H9 (cell line): Measurements from ENCODE around the gene IFIT5. TPM values are rescaled to one million over a fixed set of nuclear protein-coding genes. Genes with fewer than 3 reads are reported as not detected.

Experiments used
- DNase-seq: peaks from one replicate; pipeline ENCODE4 v3.0.0-alpha.2; 2017
- H2AFZ ChIP-seq: one replicate; pipeline ENCODE4 v1.6.1; 2013; ENCODE audit warnings: mild to moderate bottlenecking, low read length, control low read depth, moderate library complexity
- H2AK5ac ChIP-seq: 2 replicates; pipeline ENCODE4 v1.6.1; 2013; ENCODE audit warnings: low read length, control low read depth, mixed read lengths; ENCODE audit not compliant: insufficient read length
- H2BK120ac ChIP-seq: one replicate; pipeline ENCODE4 v1.6.1; 2013; ENCODE audit warnings: low read depth, mild to moderate bottlenecking, low read length, control low read depth, inconsistent platforms; ENCODE audit not compliant: poor library complexity, severe bottlenecking
- H2BK12ac ChIP-seq: 2 replicates; pipeline ENCODE4 v1.6.1; 2013; ENCODE audit warnings: low read length, control low read depth, mixed read lengths, low read depth; ENCODE audit not compliant: insufficient read length
- H2BK15ac ChIP-seq: 2 replicates; pipeline ENCODE4 v1.6.1; 2013; ENCODE audit warnings: low read depth, low read length, control low read depth
- H2BK20ac ChIP-seq: one replicate; pipeline ENCODE4 v1.6.1; 2013; ENCODE audit warnings: low read depth, mild to moderate bottlenecking, low read length, control low read depth, inconsistent platforms; ENCODE audit not compliant: poor library complexity, severe bottlenecking
- H2BK5ac ChIP-seq: 2 replicates; pipeline ENCODE4 v1.6.1; 2013; ENCODE audit warnings: low read length, control low read depth, mixed read lengths; ENCODE audit not compliant: insufficient read length
- H3K14ac ChIP-seq: 2 replicates; pipeline ENCODE4 v1.6.1; 2013; ENCODE audit warnings: low read length, control low read depth; ENCODE audit not compliant: insufficient read depth
- H3K18ac ChIP-seq: 2 replicates; pipeline ENCODE4 v1.6.1; 2013; ENCODE audit warnings: low read depth, mild to moderate bottlenecking, mixed read lengths, low read length, control low read depth; ENCODE audit not compliant: insufficient read length
- H3K23ac ChIP-seq: 2 replicates; pipeline ENCODE4 v1.6.1; 2013; ENCODE audit warnings: low read length, control low read depth, mixed read lengths, low read depth; ENCODE audit not compliant: insufficient read length
- H3K23me2 ChIP-seq: 2 replicates; pipeline ENCODE4 v1.6.1; 2013; ENCODE audit warnings: low read depth, mild to moderate bottlenecking, mixed read lengths, low read length, control low read depth; ENCODE audit not compliant: insufficient read length, poor library complexity, severe bottlenecking
- H3K27ac ChIP-seq: 2 replicates; pipeline ENCODE4 v1.5.1; 2013; ENCODE audit warnings: low read length, control low read depth, mixed read lengths, low read depth; ENCODE audit not compliant: insufficient read length
- H3K27me3 ChIP-seq: 2 replicates; pipeline ENCODE4 v1.6.1; 2013; ENCODE audit warnings: low read length, control low read depth, inconsistent platforms; ENCODE audit not compliant: insufficient read depth
- H3K4ac ChIP-seq: 2 replicates; pipeline ENCODE4 v1.6.1; 2013; ENCODE audit warnings: low read depth, mild to moderate bottlenecking, control low read depth, inconsistent platforms, low read length, moderate library complexity
- H3K4me1 ChIP-seq: 2 replicates; pipeline ENCODE4 v1.6.1; 2013; ENCODE audit warnings: low read length, control low read depth, inconsistent platforms; ENCODE audit not compliant: insufficient read depth
- H3K4me2 ChIP-seq: 2 replicates; pipeline ENCODE4 v1.6.1; 2013; ENCODE audit warnings: low read length, control low read depth, mixed read lengths; ENCODE audit not compliant: insufficient read length, insufficient read depth
- H3K56ac ChIP-seq: 2 replicates; pipeline ENCODE4 v1.6.1; 2013; ENCODE audit warnings: low read depth, mild to moderate bottlenecking, mixed read lengths, low read length, control low read depth; ENCODE audit not compliant: insufficient read length
- H3K79me1 ChIP-seq: 2 replicates; pipeline ENCODE4 v1.6.1; 2013; ENCODE audit warnings: low read depth, mild to moderate bottlenecking, moderate library complexity, low read length, control low read depth, inconsistent platforms; ENCODE audit not compliant: insufficient read depth, poor library complexity, severe bottlenecking
- H3K79me2 ChIP-seq: 2 replicates; pipeline ENCODE4 v1.6.1; 2013; ENCODE audit warnings: low read length, control low read depth, inconsistent platforms; ENCODE audit not compliant: insufficient read depth
- H3K9ac ChIP-seq: 2 replicates; pipeline ENCODE4 v1.6.1; 2013; ENCODE audit warnings: low read length, control low read depth, mixed read lengths; ENCODE audit not compliant: insufficient read length; ENCODE audit errors: extremely low read depth
- H3K9me3 ChIP-seq: one replicate; pipeline ENCODE4 v1.6.1; 2013; ENCODE audit warnings: low read depth, low read length, inconsistent platforms; ENCODE audit not compliant: control insufficient read depth
- H3T11ph ChIP-seq: one replicate; pipeline ENCODE4 v1.6.1; 2013; ENCODE audit warnings: mild to moderate bottlenecking, low read length, control low read depth, inconsistent platforms
- H4K20me1 ChIP-seq: one replicate; pipeline ENCODE4 v1.6.1; 2013; ENCODE audit not compliant: control insufficient read depth, insufficient read length, insufficient read depth
- H4K5ac ChIP-seq: 2 replicates; pipeline ENCODE4 v1.6.1; 2013; ENCODE audit warnings: low read depth, mild to moderate bottlenecking, mixed read lengths, low read length, control low read depth; ENCODE audit not compliant: insufficient read length
- H4K8ac ChIP-seq: replicated peaks from 2 replicates; pipeline ENCODE4 v1.6.1; 2013; ENCODE audit warnings: low read length, control low read depth, mixed read lengths, low read depth; ENCODE audit not compliant: insufficient read length
- H4K91ac ChIP-seq: 2 replicates; pipeline ENCODE4 v1.6.1; 2013; ENCODE audit warnings: low read depth, mild to moderate bottlenecking, moderate library complexity, mixed read lengths, low read length, control low read depth; ENCODE audit not compliant: insufficient read length
- H3K27ac Mint-ChIP-seq, 3 experiments: 2 replicates in 2 of 3; 3 replicates in 1 of 3; pipeline ENCODE4 v1.8.0; 2020 to 2021; ENCODE audit warnings: mixed read lengths in 3 of 3, mild to moderate bottlenecking in 1 of 3, moderate library complexity in 1 of 3
- H3K27me3 Mint-ChIP-seq: 2 replicates; pipeline ENCODE4 v1.8.0; 2021; ENCODE audit warnings: low read depth, mild to moderate bottlenecking, moderate library complexity, mixed read lengths
- H3K36me3 Mint-ChIP-seq, 3 experiments: 2 replicates in 2 of 3; 3 replicates in 1 of 3; pipeline ENCODE4 v1.8.0; 2020 to 2021; ENCODE audit warnings: low read depth in 3 of 3, mixed read lengths in 3 of 3; ENCODE audit not compliant: insufficient read depth in 1 of 3
- H3K4me1 Mint-ChIP-seq, 2 experiments: 2 replicates each; pipeline ENCODE4 v1.8.0; 2020; ENCODE audit warnings: mixed read lengths in 2 of 2
- H3K4me3 Mint-ChIP-seq, 2 experiments: 2 replicates in 1 of 2; 3 replicates in 1 of 2; pipeline ENCODE4 v1.8.0; 2020 to 2021; ENCODE audit warnings: mild to moderate bottlenecking in 2 of 2, mixed read lengths in 2 of 2, moderate library complexity in 1 of 2
- H3K9me3 Mint-ChIP-seq, 2 experiments: 2 replicates in 1 of 2; 3 replicates in 1 of 2; pipeline ENCODE4 v1.8.0; 2020; ENCODE audit warnings: mild to moderate bottlenecking in 2 of 2, mixed read lengths in 2 of 2, moderate library complexity in 1 of 2
- WGBS: extraction: QIAGEN DNeasy Blood & Tissue Kit; methylation state at CpG from one replicate; pipeline ENCODE4 v1.1.7; 2013; ENCODE audit warnings: missing lambda C conversion rate, low lambda C conversion rate, mixed read lengths; ENCODE audit not compliant: insufficient read length; ENCODE audit errors: extremely low coverage; 5-methylcytosine and 5-hydroxymethylcytosine counted together
- total RNA-seq: library from RNA; stranded (reverse); gene quantifications from 2 replicates; pipeline ENCODE4 v1.2.1, GENCODE V29; 2021
- TF ChIP-seq, protein P1 (sequence below): fragments of 200-600 bp; sonication (generic); conservative IDR thresholded peaks from 3 replicates; pipeline ENCODE4 v1.8.0; 2021; ENCODE audit warnings: antibody characterized with exemption, mild to moderate bottlenecking

Gene IFIT5
- total RNA-seq, 1 experiment from 2014 or later: 2.3 TPM

GRCh38 chr10:89458291-89458690 lies 43.9 kb downstream of the IFIT5 start:
- Histone ChIP-seq H4K20me1 (no peaks in the 10 kb centered on the region), H3K9ac (no peak overlapping the region), H3K79me1 (no peaks in the 10 kb centered on the region), H3K14ac (no peak overlapping the region), H4K8ac (no peak overlapping the region), H2AK5ac (no peak overlapping the region), H3K23me2 (no peaks in the 10 kb centered on the region), H2BK5ac (no peak overlapping the region), H2AFZ (no peak overlapping the region), H4K5ac (no peak overlapping the region), H3K9me3 (no peaks in the 10 kb centered on the region), H3K27ac (no peak overlapping the region), H3K4me1 (no peaks in the 10 kb centered on the region), H3K23ac (no peak overlapping the region), H3K27me3 (no peaks in the 10 kb centered on the region), H2BK120ac (no peak overlapping the region), H3K18ac (no peak overlapping the region), H3K56ac (no peak overlapping the region), H2BK15ac (no peak overlapping the region), H4K91ac (no peak overlapping the region), H3T11ph (no peak overlapping the region), H2BK12ac (no peak overlapping the region), H3K4ac (no peak overlapping the region), H3K79me2 (no peaks in the 10 kb centered on the region), H3K4me2 (no peak overlapping the region), H2BK20ac (no peak overlapping the region)
- DNase-seq: no peak
- H3K27me3 Mint-ChIP-seq: no peaks in the 10 kb centered on the region
- no peaks in the 10 kb centered on the region for H3K9me3 Mint-ChIP-seq
- H3K4me1 Mint-ChIP-seq: peaks cover 0 to 6% of the 10 kb centered on the region in 2 experiments; a peak in 2 of 4 replicates
- no peaks in the 10 kb centered on the region for H3K36me3 Mint-ChIP-seq
- no peak overlapping the region for H3K27ac Mint-ChIP-seq
- no CpG with 5 or more reads among the region's 3 CpGs for WGBS
- TF ChIP-seq, protein P1, sequence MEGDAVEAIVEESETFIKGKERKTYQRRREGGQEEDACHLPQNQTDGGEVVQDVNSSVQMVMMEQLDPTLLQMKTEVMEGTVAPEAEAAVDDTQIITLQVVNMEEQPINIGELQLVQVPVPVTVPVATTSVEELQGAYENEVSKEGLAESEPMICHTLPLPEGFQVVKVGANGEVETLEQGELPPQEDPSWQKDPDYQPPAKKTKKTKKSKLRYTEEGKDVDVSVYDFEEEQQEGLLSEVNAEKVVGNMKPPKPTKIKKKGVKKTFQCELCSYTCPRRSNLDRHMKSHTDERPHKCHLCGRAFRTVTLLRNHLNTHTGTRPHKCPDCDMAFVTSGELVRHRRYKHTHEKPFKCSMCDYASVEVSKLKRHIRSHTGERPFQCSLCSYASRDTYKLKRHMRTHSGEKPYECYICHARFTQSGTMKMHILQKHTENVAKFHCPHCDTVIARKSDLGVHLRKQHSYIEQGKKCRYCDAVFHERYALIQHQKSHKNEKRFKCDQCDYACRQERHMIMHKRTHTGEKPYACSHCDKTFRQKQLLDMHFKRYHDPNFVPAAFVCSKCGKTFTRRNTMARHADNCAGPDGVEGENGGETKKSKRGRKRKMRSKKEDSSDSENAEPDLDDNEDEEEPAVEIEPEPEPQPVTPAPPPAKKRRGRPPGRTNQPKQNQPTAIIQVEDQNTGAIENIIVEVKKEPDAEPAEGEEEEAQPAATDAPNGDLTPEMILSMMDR: no peak
- no peak overlapping the region for H3K4me3 Mint-ChIP-seq
